A673 (cell line): ENCODE data around the gene TACC2. TPM values are rescaled to one million over a fixed set of nuclear protein-coding genes. Genes with fewer than 3 reads are reported as not detected.

Experiments
- BruUV-seq: library from RNA; stranded (reverse); fragments of 400-500 nt; replicated peaks from 2 replicates; lab custom pipeline; 2021; lab: Mats Ljungman, UMichigan
- CTCF ChIA-PET: fragments of 300-600 bp; sonication (Branson Sonifier 250); formaldehyde crosslinking; loops from one replicate; lab custom pipeline; 2022; ENCODE audit warnings: antibody characterized with exemption; lab: Charles Lee
- POLR2A ChIA-PET: fragments of 300-600 bp; sonication (Branson Sonifier 250); formaldehyde crosslinking; loops from one replicate; lab custom pipeline; 2022; ENCODE audit warnings: antibody characterized with exemption; ENCODE audit not compliant: low non-redundant PET; lab: Charles Lee
- DNase-seq: peaks from one replicate; pipeline ENCODE4 v3.0.0-alpha.2; 2015; ENCODE audit warnings: low spot score
- H3K27ac ChIP-seq: fragments of 200-600 bp; sonication (generic); 2 replicates; pipeline ENCODE4 v1.5.1; 2016; ENCODE audit warnings: mixed run types, low read depth, mild to moderate bottlenecking, mixed read lengths, antibody characterized with exemption, low read length; ENCODE audit not compliant: poor library complexity, severe bottlenecking
- H3K27me3 ChIP-seq: fragments of 200-600 bp; sonication (generic); replicated peaks from 2 replicates; pipeline ENCODE4 v1.6.1; 2017; ENCODE audit warnings: mixed run types, low read depth, mild to moderate bottlenecking, mixed read lengths, antibody characterized with exemption, low read length; ENCODE audit not compliant: insufficient read depth, poor library complexity
- H3K36me3 ChIP-seq: fragments of 200-600 bp; sonication (generic); 2 replicates; pipeline ENCODE4 v1.6.1; 2016; ENCODE audit warnings: mixed run types, mild to moderate bottlenecking, mixed read lengths, antibody characterized with exemption, low read length; ENCODE audit not compliant: insufficient read depth, poor library complexity, severe bottlenecking
- H3K4me1 ChIP-seq: fragments of 200-600 bp; sonication (generic); 2 replicates; pipeline ENCODE4 v1.6.1; 2017; ENCODE audit warnings: mixed run types, mild to moderate bottlenecking, mixed read lengths, antibody characterized with exemption, low read length; ENCODE audit not compliant: insufficient read depth, poor library complexity, severe bottlenecking
- H3K4me3 ChIP-seq: fragments of 200-600 bp; sonication (generic); 2 replicates; pipeline ENCODE4 v1.5.1; 2016; ENCODE audit warnings: low read depth, mixed run types, mild to moderate bottlenecking, mixed read lengths, low read length; ENCODE audit not compliant: poor library complexity, severe bottlenecking
- H3K9me3 ChIP-seq: fragments of 200-600 bp; sonication (generic); 2 replicates; pipeline ENCODE4 v1.6.1; 2016; ENCODE audit warnings: mixed run types, low read depth, mild to moderate bottlenecking, mixed read lengths, antibody characterized with exemption, low read length; ENCODE audit not compliant: poor library complexity, severe bottlenecking
- EZH2 ChIP-seq: fragments of 200-600 bp; sonication (generic); IDR thresholded peaks from 2 replicates; pipeline ENCODE4 v1.6.1; 2017; ENCODE audit warnings: borderline replicate concordance, low read depth, mild to moderate bottlenecking, mixed read lengths, antibody characterized with exemption, low read length; ENCODE audit not compliant: poor library complexity, severe bottlenecking
- intact Hi-C: fragments of 100-400 bp; cut with micrococcal nuclease; formaldehyde crosslinking; loops from one replicate; pipeline ENCODE4 v1.10.0; 2022; ENCODE audit not compliant: unreplicated experiment
- total RNA-seq: library from RNA; stranded (reverse); gene quantifications from 2 replicates; pipeline ENCODE4 v1.2.3, GENCODE V29; 2021
- TF ChIP-seq, protein P1 (sequence below): fragments of 300-800, 200-600 bp; sonication (generic); conservative IDR thresholded peaks from 2 replicates; pipeline ENCODE4 v1.5.1; 2017; ENCODE audit warnings: low read depth, mild to moderate bottlenecking, antibody characterized with exemption, low read length, moderate library complexity, mixed read lengths

Gene TACC2
- total RNA-seq, 1 experiment from 2014 or later: 0.62 TPM

DNA sequence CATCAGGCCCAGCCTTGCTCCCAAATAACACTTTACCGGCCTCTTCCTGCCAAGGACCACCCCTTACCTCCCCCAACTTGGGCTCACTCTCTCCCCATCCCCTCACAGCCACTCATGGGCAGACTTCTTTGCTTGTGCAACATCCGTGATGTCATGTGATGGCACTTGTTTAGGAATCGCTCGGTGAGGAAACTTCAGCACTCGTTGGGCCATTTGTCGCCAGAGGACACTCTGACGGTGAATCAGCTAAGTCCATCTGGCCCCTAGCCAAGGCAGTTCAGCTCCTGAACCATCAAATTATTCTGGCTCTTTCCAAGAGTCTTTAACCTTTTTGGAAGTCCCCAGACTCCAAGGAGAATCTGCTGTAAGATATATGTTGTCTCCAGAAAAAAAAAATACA is 301.4 kb downstream of the TACC2 start:
- CTCF ChIA-PET: no interaction called here
- no peak for DNase-seq
- H3K36me3 ChIP-seq: no peaks in the 10 kb centered on the region
- no peaks in the 10 kb centered on the region for H3K27me3 ChIP-seq
- no peaks in the 10 kb centered on the region for H3K9me3 ChIP-seq
- POLR2A ChIA-PET: no interaction called here
- H3K4me1 ChIP-seq: peaks cover 6% of the 10 kb centered on the region
- H3K4me3 ChIP-seq: no peak overlapping the region
- TF ChIP-seq, protein P1, sequence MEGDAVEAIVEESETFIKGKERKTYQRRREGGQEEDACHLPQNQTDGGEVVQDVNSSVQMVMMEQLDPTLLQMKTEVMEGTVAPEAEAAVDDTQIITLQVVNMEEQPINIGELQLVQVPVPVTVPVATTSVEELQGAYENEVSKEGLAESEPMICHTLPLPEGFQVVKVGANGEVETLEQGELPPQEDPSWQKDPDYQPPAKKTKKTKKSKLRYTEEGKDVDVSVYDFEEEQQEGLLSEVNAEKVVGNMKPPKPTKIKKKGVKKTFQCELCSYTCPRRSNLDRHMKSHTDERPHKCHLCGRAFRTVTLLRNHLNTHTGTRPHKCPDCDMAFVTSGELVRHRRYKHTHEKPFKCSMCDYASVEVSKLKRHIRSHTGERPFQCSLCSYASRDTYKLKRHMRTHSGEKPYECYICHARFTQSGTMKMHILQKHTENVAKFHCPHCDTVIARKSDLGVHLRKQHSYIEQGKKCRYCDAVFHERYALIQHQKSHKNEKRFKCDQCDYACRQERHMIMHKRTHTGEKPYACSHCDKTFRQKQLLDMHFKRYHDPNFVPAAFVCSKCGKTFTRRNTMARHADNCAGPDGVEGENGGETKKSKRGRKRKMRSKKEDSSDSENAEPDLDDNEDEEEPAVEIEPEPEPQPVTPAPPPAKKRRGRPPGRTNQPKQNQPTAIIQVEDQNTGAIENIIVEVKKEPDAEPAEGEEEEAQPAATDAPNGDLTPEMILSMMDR: no peak
- TF ChIP-seq EZH2: no peak
- BruUV-seq: no TSS peak
- intact Hi-C loops: no loop called here
- no peak overlapping the region for H3K27ac ChIP-seq

DNA sequence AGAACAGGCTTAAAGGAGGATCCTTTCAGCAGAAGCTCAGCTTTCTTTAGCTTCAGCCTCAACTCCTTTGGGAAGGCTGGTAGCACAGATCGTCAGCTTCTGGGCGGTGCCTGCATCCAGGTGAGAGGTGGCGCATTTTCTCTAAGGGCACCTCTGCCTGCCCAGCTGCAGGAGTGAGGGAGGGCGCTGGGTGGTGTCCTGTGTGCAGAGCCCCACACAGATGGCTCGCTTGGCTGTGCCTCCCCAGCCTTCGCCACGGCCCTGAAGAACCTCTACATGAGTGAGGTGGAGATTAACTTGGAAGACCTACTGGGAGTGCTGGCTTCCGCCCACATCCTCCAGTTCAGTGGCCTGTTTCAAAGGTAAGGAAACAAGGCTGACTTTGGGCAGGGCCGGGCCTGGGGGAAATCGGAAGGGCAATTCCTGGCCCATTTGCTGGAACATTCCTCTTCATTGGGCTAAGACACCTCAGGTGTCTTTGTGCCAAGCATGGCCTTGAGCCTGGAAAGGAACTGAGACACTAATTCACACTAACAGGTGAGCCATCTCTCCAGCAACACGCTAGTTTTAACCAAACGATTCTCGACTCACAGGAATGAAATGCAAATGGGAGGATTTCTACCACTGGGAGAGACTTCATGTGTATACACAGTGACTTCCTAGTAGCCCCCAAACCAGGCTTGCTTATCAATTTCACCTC is 302.0 kb downstream of the TACC2 start:
- Histone ChIP-seq H3K27me3 (no peaks in the 10 kb centered on the region), H3K4me1 (peaks cover 6% of the 10 kb centered on the region), H3K27ac (no peak overlapping the region), H3K9me3 (no peaks in the 10 kb centered on the region), H3K4me3 (no peak overlapping the region), H3K36me3 (no peaks in the 10 kb centered on the region)
- BruUV-seq: no TSS peak
- ChIA-PET CTCF (no interaction called here), POLR2A (no interaction called here)
- TF ChIP-seq, protein P1: no peak
- no peak for TF ChIP-seq EZH2
- DNase-seq: no peak
- intact Hi-C loops: no loop called here

DNA sequence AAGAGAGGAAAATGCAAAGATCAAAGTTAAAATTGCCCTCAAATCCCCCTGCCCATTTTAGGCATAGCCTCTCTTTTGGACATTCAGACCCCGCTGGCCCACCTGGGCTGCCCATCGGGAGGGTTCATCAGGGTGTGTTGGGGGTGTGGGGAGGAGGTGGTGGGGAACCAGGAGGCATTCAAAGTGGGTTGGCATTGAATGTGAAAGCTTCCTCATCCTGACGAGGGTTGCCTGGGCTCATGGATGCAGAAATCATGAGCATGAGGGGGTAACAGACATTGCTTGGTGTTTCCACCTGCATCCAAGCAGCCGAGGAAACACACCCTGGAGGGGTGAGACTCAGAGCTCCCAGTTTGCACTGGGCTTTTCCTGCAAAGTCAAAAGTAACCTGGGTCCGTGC is 302.8 kb downstream of the TACC2 start:
- CTCF ChIA-PET: no interaction called here
- POLR2A ChIA-PET: no interaction called here
- Histone ChIP-seq H3K9me3 (no peaks in the 10 kb centered on the region), H3K4me3 (no peak overlapping the region), H3K27me3 (no peaks in the 10 kb centered on the region), H3K36me3 (no peaks in the 10 kb centered on the region), H3K27ac (no peak overlapping the region), H3K4me1 (peaks cover 6% of the 10 kb centered on the region)
- intact Hi-C loops: no loop called here
- no TSS peak for BruUV-seq
- no peak for DNase-seq
- TF ChIP-seq, protein P1: no peak
- TF ChIP-seq EZH2: no peak
